K562 (cell line): ENCODE data around the gene MYCBPAP. TPM values are rescaled to one million over a fixed set of nuclear protein-coding genes. Genes with fewer than 3 reads are reported as not detected.

Experiments
- ATAC-seq: fragments of 200-7000 bp; cut with Tn5 transposase; 3 replicates; pipeline ENCODE4 v1.9.1; 2020; ENCODE audit warnings: moderate library complexity
- BruUV-seq: library from RNA; stranded (reverse); fragments of 400-500 nt; replicated peaks from 2 replicates; lab custom pipeline; 2021; lab: Mats Ljungman, UMichigan
- CTCF ChIA-PET: fragments of 300-600 bp; formaldehyde crosslinking; extraction: SDS; loops from one replicate; lab custom pipeline; 2021; ENCODE audit warnings: low intra/inter-chr PET ratio; lab: Yijun Ruan, JAX
- POLR2A ChIA-PET: fragments of 300-600, 350-650 bp; sonication (Branson Sonifier 250); formaldehyde crosslinking; extraction: SDS; loops from one replicate; lab custom pipeline; 2021; ENCODE audit warnings: antibody characterized with exemption, inconsistent platforms; lab: Yijun Ruan, JAX
- DNase-seq, 4 experiments: peaks; one replicate each; pipeline versions ENCODE4 v3.0.0 to v3.0.0-alpha.2; 2011 to 2018; ENCODE audit warnings: low spot score in 3 of 4, mixed read lengths in 3 of 4; ENCODE audit errors: extremely low read depth in 1 of 4
- FAIRE-seq: peaks from 2 replicates; lab custom pipeline; 2011; peaks lifted over from hg19 to GRCh38; lab: Jason Lieb, UNC
- H2AFZ ChIP-seq: 2 replicates; pipeline ENCODE4 v1.6.0; 2011; ENCODE audit warnings: low read depth, low read length, control low read depth, inconsistent platforms
- H3K27ac ChIP-seq: fragments of 200-600 bp; 3 replicates; pipeline ENCODE4 v1.8.0; 2011; ENCODE audit warnings: low read depth, mild to moderate bottlenecking, control low read depth, inconsistent platforms, low read length, moderate library complexity, mixed read lengths; ENCODE audit errors: extremely low read depth
- H3K27me3 ChIP-seq, 2 experiments: fragments of 300-600 bp in 1 of 2; 2 replicates in 1 of 2; 3 replicates in 1 of 2; pipeline versions ENCODE4 v1.6.0 to v1.8.0; 2011; ENCODE audit warnings: inconsistent platforms in 2 of 2, low read length in 2 of 2, mild to moderate bottlenecking in 1 of 2, mixed read lengths in 1 of 2, moderate library complexity in 1 of 2; ENCODE audit not compliant: control insufficient read depth in 2 of 2, insufficient read depth in 2 of 2
- H3K36me3 ChIP-seq: fragments of 300-600 bp; 3 replicates; pipeline ENCODE4 v1.8.0; 2011; ENCODE audit warnings: mild to moderate bottlenecking, low read length, inconsistent platforms; ENCODE audit not compliant: control insufficient read depth, insufficient read depth
- H3K4me1 ChIP-seq, 2 experiments: fragments of 200-600 bp in 1 of 2; replicated peaks in 1 of 2; 2 replicates in 1 of 2; 3 replicates in 1 of 2; pipeline versions ENCODE4 v1.5.1 to v1.8.0; 2011; ENCODE audit warnings: inconsistent platforms in 2 of 2, low read length in 2 of 2, mild to moderate bottlenecking in 1 of 2, mixed read lengths in 1 of 2, moderate library complexity in 1 of 2; ENCODE audit not compliant: control insufficient read depth in 2 of 2, insufficient read depth in 2 of 2
- H3K4me2 ChIP-seq: 2 replicates; pipeline ENCODE4 v1.6.1; 2011; ENCODE audit warnings: low read length, control low read depth, inconsistent platforms, mixed read lengths; ENCODE audit not compliant: insufficient read depth
- H3K4me3 ChIP-seq: fragments of 200-600 bp; sonication (generic), shearing (Covaris generic); 2 replicates; pipeline ENCODE4 v1.5.1; 2016; ENCODE audit warnings: control low read depth, inconsistent platforms
- H3K79me2 ChIP-seq: fragments of 200-600 bp; 3 replicates; pipeline ENCODE4 v1.8.0; 2011; ENCODE audit warnings: low read length, inconsistent platforms; ENCODE audit not compliant: control insufficient read depth, insufficient read depth
- H3K9ac ChIP-seq, 2 experiments: 2 replicates each; pipeline versions ENCODE4 v1.6.0 to v1.6.1; 2011; ENCODE audit warnings: low read depth in 2 of 2, low read length in 2 of 2, control low read depth in 1 of 2, inconsistent platforms in 1 of 2, mild to moderate bottlenecking in 1 of 2, mixed read lengths in 1 of 2; ENCODE audit not compliant: insufficient read depth in 1 of 2
- H3K9me1 ChIP-seq: one replicate; pipeline ENCODE4 v1.6.0; 2011; ENCODE audit warnings: inconsistent platforms, mild to moderate bottlenecking, low read length, moderate library complexity; ENCODE audit not compliant: control insufficient read depth, insufficient read depth
- H3K9me3 ChIP-seq: replicated peaks from 2 replicates; pipeline ENCODE4 v1.5.1; 2011; ENCODE audit warnings: low read depth, low read length, inconsistent platforms; ENCODE audit not compliant: control insufficient read depth, insufficient read depth
- H4K20me1 ChIP-seq: replicated peaks from 2 replicates; pipeline ENCODE4 v1.6.1; 2011; ENCODE audit warnings: low read length, inconsistent platforms, mixed read lengths; ENCODE audit not compliant: control insufficient read depth, insufficient read depth
- CAMTA2 ChIP-seq: fragments of 250-450 bp; sonication (Bioruptor Pico); conservative IDR thresholded peaks from 2 replicates; pipeline ENCODE4 v1.5.1; 2022
- CBX3 ChIP-seq, 2 experiments: IDR thresholded peaks; 1 replicate in 1 of 2; 2 replicates in 1 of 2; pipeline ENCODE4 v1.6.1; 2012; ENCODE audit warnings: inconsistent platforms in 2 of 2, low read length in 2 of 2, borderline replicate concordance in 1 of 2, control low read depth in 1 of 2
- DNMT1 ChIP-seq: fragments of 450-650 bp; IDR thresholded peaks from 2 replicates; pipeline ENCODE4 v1.6.1; 2016; ENCODE audit warnings: antibody characterized with exemption, mild to moderate bottlenecking
- MLLT1 ChIP-seq, 2 experiments: fragments of 450-650 bp; IDR thresholded peaks; 2 replicates each; pipeline ENCODE4 v1.6.1; 2016
- NFE2L1 ChIP-seq: fragments of 450-650 bp; IDR thresholded peaks from 2 replicates; pipeline ENCODE4 v1.6.1; 2016; ENCODE audit warnings: missing genetic modification characterization, low read depth, mild to moderate bottlenecking, missing compliant biosample characterization, moderate library complexity, borderline replicate concordance
- POLR2G ChIP-seq: fragments of 200-400 bp; formaldehyde crosslinking; IDR thresholded peaks from 2 replicates; pipeline ENCODE4 v1.6.1; 2017; ENCODE audit warnings: low read depth, mild to moderate bottlenecking, antibody characterized with exemption, low read length, moderate library complexity
- SFPQ ChIP-seq: fragments of 200-400 bp; formaldehyde crosslinking; IDR thresholded peaks from 2 replicates; pipeline ENCODE4 v1.6.1; 2017; ENCODE audit warnings: mild to moderate bottlenecking, low read depth, low read length, moderate library complexity
- SMC3 ChIP-seq: conservative IDR thresholded peaks from 2 replicates; pipeline ENCODE4 v1.6.1; 2011; ENCODE audit warnings: low read depth, low read length, improper control_type of control experiment; ENCODE audit not compliant: insufficient read depth
- SP1 ChIP-seq: sonication (generic); formaldehyde crosslinking; IDR thresholded peaks from 2 replicates; pipeline ENCODE4 v1.8.1; 2022; ENCODE audit warnings: mild to moderate bottlenecking, missing genetic modification reagents
- ZC3H8 ChIP-seq: fragments of 450-650 bp; IDR thresholded peaks from 2 replicates; pipeline ENCODE4 v1.6.1; 2017
- ZFP1 ChIP-seq: fragments of 450-650 bp; formaldehyde crosslinking; IDR thresholded peaks from 2 replicates; pipeline ENCODE4 v1.4.0; 2020; ENCODE audit warnings: mild to moderate bottlenecking, mixed read lengths
- ZNF408 ChIP-seq: fragments of 250-450 bp; sonication (Bioruptor Pico); IDR thresholded peaks from 2 replicates; pipeline ENCODE4 v1.4.0; 2020; ENCODE audit warnings: low read depth, mild to moderate bottlenecking, moderate library complexity
- ZNF695 ChIP-seq: fragments of 450-650 bp; formaldehyde crosslinking; IDR thresholded peaks from 2 replicates; pipeline ENCODE4 v1.4.0; 2020; ENCODE audit warnings: mild to moderate bottlenecking, moderate library complexity
- WGBS: fragments of 100-300 bp; shearing (Covaris generic); methylation state at CpG from one replicate; pipeline ENCODE4 v1.1.6; 2016; ENCODE audit warnings: low coverage, mixed read lengths; ENCODE audit not compliant: insufficient coverage; ENCODE audit errors: missing lambda C conversion rate; 5-methylcytosine and 5-hydroxymethylcytosine counted together
- in situ Hi-C: fragments of 300-500 bp; cut with MboI; formaldehyde crosslinking; loops from 4 replicates; pipeline ENCODE4 v1.15.0; 2018; ENCODE audit warnings: inconsistent platforms, mixed read lengths
- intact Hi-C: fragments of 100-400 bp; cut with micrococcal nuclease; formaldehyde crosslinking; loops from 2 replicates; pipeline ENCODE4 v1.14.2; 2022
- polyA plus RNA-seq, 8 experiments: library from polyadenylated mRNA; depleted of rRNA in 4 of 8; stranded (reverse) in 5 of 8; unstranded in 3 of 8; fragments of >200 nt; fragmentation: Nextera tagmentation in 2 of 8; fragmentation: Illumina TruSeq in 1 of 8; extraction: Ambion mirVana in 2 of 8; extraction: Trizol in 1 of 8; gene quantifications; 2 replicates each; pipeline versions ENCODE4 v1.2.1 to v1.2.3, GENCODE V29; 2011 to 2014; ENCODE audit warnings: inconsistent platforms in 1 of 8, missing spikeins in 1 of 8
- total RNA-seq, 7 experiments: library from RNA; depleted of rRNA in 6 of 7; stranded (reverse); fragments of >200 nt in 6 of 7; fragmentation: Illumina TruSeq in 2 of 7; extraction: Trizol in 2 of 7; gene quantifications; 2 replicates each; pipeline versions ENCODE4 v1.2.1 to v1.2.3, GENCODE V29; 2011 to 2021; ENCODE audit warnings: low replicate concordance in 1 of 7
- TF ChIP-seq, protein P1 (sequence below), 2 experiments: IDR thresholded peaks in 1 of 2; conservative IDR thresholded peaks in 1 of 2; 2 replicates each; pipeline ENCODE4 v1.6.1; 2016; ENCODE audit warnings: low read depth in 2 of 2, mild to moderate bottlenecking in 1 of 2, missing compliant biosample characterization in 1 of 2, missing genetic modification characterization in 1 of 2, moderate library complexity in 1 of 2

MYCBPAP gene
- total and polyA plus RNA-seq, 9 of the 15 experiments (the other 6 are each of a cell fraction or from before 2014, with no cell fraction given): not detected

- TF ChIP-seq POLR2G (no peak), NFE2L1 (no peak), ZFP1 (CRISPR knock-in tag) (no peak), CBX3 (IDR thresholded peaks at IDR 0.05; ENCODE audit: borderline replicate concordance in 1 of 2, low read length in 2 of 2) (no peak), ZNF695 (CRISPR knock-in tag) (no peak), DNMT1 (no peak), MLLT1 (IDR thresholded peaks at IDR 0.05) (no peak), SP1 (CRISPR knock-in tag) (no peak), SFPQ (no peak), SMC3 (no peak), CAMTA2 (no peak), ZNF408 (no peak), ZC3H8 (no peak)
- TF ChIP-seq, protein P1, sequence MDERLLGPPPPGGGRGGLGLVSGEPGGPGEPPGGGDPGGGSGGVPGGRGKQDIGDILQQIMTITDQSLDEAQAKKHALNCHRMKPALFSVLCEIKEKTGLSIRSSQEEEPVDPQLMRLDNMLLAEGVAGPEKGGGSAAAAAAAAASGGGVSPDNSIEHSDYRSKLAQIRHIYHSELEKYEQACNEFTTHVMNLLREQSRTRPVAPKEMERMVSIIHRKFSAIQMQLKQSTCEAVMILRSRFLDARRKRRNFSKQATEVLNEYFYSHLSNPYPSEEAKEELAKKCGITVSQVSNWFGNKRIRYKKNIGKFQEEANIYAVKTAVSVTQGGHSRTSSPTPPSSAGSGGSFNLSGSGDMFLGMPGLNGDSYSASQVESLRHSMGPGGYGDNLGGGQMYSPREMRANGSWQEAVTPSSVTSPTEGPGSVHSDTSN (CRISPR knock-in tag; IDR thresholded peaks at IDR 0.05; ENCODE audit: low read depth): no peak
- TF ChIP-seq, protein P1 (tag; conservative IDR thresholded peaks at IDR 0.05; ENCODE audit: low read depth): no peak
- intact Hi-C loops (no loop called here), in situ Hi-C loops (no loop called here)
- POLR2A ChIA-PET: no interaction called here
- H3K27me3 ChIP-seq: peaks cover 25 to 67% of the 10 kb centered on the region in 2 experiments
- no TSS peak for BruUV-seq
- no peaks in the 10 kb centered on the region for H3K9me1 ChIP-seq
- DNase-seq (no peak), FAIRE-seq (no peak), ATAC-seq (no peak)
- peaks cover 13% of the 10 kb centered on the region; the same call in 1 of the 2 replicates for H4K20me1 ChIP-seq
- H3K9ac ChIP-seq: no peak overlapping the region
- H3K4me3 ChIP-seq: no peak overlapping the region
- no peaks in the 10 kb centered on the region for H3K79me2 ChIP-seq
- H2AFZ ChIP-seq: no peak overlapping the region
- WGBS: 33% methylated on average over 15 of the region's 18 CpGs
- H3K36me3 ChIP-seq: no peaks in the 10 kb centered on the region
- CTCF ChIA-PET: no interaction called here
- H3K9me3 ChIP-seq: no peaks in the 10 kb centered on the region
- H3K4me2 ChIP-seq: no peak overlapping the region
- no peak overlapping the region for H3K27ac ChIP-seq
- H3K4me1 ChIP-seq: peaks cover 9 to 39% of the 10 kb centered on the region in 2 experiments
Observed at GRCh38 chr17:50558581-50558940, 50.3 kb downstream of the MYCBPAP start.
